GM21737 (cell line): ENCODE measurements around the gene AARS2.

Experiments
- ATAC-seq: cut with Tn5 transposase; IDR thresholded peaks from one replicate; pipeline ENCODE4 v1.9.1; 2021; ENCODE audit warnings: mild to moderate bottlenecking, moderate library complexity; ENCODE audit not compliant: unreplicated experiment

Gene AARS2

GRCh38 chr6:44301782-44302564, 11.2 kb downstream of the AARS2 start:
- no peak for ATAC-seq

- no peak for ATAC-seq
Measured at GRCh38 chr6:44301106-44301505, 12.0 kb downstream of the AARS2 start.

GRCh38 chr6:44300292-44300823, 12.8 kb downstream of the AARS2 start:
- no peak for ATAC-seq

- no peak for ATAC-seq
Measured at GRCh38 chr6:44298864-44299263, 14.3 kb downstream of the AARS2 start.

GRCh38 chr6:44298055-44298803, 14.9 kb downstream of the AARS2 start:
- ATAC-seq = no peak

- ATAC-seq = no peak
Measured at GRCh38 chr6:44297063-44298038, 15.8 kb downstream of the AARS2 start.

GRCh38 chr6:44294832-44295791, 18.0 kb downstream of the AARS2 start:
- ATAC-seq = no peak

GRCh38 chr6:44292661-44293365, 20.3 kb downstream of the AARS2 start:
- no peak for ATAC-seq

- ATAC-seq = no peak
Measured at GRCh38 chr6:44291841-44292240, 21.3 kb downstream of the AARS2 start.

GRCh38 chr6:44289726-44290260, 23.4 kb downstream of the AARS2 start:
- no peak for ATAC-seq

- ATAC-seq = no peak
Measured at GRCh38 chr6:44286747-44287146, 26.4 kb downstream of the AARS2 start.

- no peak for ATAC-seq
Measured at GRCh38 chr6:44286285-44286565, 26.9 kb downstream of the AARS2 start.

GRCh38 chr6:44285552-44286284, 27.4 kb downstream of the AARS2 start:
- no peak for ATAC-seq

- no peak for ATAC-seq
Measured at GRCh38 chr6:44284867-44285266, 28.3 kb downstream of the AARS2 start.

- ATAC-seq = no peak
Measured at GRCh38 chr6:44284121-44284520, 29.0 kb downstream of the AARS2 start.

- no peak for ATAC-seq
Measured at GRCh38 chr6:44278774-44279697, 34.1 kb downstream of the AARS2 start.

- no peak for ATAC-seq
Measured at GRCh38 chr6:44278315-44278714, 34.8 kb downstream of the AARS2 start.
